CD4-positive, alpha-beta T cell treated with Interleukin-15 for 4 hours (primary cell): ENCODE results near the gene SYNE1.
"Not testable (repeated sequence)": the region's sequence is repeated elsewhere in the genome, so short reads cannot be mapped to it uniquely, and the experiment has no call there.

Source experiments
- DNase-seq: peaks from one replicate; pipeline ENCODE4 v3.0.0-alpha.2; 2020; ENCODE audit warnings: low spot score

Gene SYNE1

DNA sequence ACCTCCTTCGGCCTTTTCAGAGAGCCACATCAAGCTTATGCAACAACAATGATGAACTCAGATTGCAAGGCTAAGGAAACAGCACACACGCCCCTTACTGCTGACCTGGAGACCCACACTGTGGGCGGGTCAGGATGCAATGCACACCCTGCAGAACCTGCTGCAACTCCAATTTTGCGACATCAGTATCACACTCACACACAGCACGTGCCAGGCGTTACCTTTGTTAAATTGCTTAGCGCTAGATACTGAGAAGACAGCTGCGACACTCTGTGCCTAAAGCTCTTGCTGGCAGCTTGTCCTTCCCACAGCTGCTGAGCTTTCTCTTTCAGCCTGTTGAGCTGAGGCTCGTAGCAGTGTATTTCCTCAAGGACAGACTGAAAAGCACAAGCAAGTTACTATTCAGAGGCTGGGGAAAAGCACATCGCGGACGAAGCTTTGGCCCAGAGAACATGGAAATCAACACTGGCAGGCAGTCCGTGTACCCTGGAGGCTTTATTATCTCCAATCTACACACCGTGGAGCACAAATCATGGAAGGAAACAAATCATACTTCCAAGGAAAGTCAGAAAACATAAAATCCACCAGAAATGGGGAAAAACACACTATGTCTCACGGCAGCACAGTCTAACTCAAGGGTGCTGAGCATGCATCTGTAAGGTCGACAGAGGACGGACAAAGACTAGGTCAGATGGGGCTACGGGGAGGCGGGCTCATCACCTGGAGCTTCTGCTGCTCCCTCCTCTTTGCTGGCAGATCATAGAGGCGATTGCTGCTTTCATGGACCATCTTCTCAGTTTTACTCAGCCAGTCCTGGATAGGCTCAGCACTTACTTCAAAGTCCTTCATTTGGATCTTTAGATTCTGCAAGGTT lies 268.2 kb downstream of the SYNE1 start:
- no peak for DNase-seq

DNA sequence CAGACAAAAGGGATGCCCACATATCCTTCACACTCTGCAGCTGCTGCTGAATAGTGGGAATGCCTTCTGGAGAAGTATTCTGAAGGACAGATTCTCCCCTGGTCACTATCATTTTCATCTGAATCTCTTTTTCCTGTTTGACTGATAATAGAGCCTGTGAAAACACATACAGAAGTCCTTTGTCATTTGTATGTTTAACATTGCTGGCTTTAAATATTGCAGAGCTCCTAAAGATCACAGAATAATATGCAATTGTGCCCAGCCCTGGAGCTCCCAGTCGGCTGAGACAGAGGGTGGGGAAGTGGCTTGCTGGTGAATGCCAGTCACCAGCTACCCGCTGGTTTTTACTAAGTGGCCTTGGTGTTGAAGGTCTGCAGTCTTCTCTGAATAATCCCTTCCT lies 272.3 kb downstream of the SYNE1 start:
- DNase-seq = no peak

DNA sequence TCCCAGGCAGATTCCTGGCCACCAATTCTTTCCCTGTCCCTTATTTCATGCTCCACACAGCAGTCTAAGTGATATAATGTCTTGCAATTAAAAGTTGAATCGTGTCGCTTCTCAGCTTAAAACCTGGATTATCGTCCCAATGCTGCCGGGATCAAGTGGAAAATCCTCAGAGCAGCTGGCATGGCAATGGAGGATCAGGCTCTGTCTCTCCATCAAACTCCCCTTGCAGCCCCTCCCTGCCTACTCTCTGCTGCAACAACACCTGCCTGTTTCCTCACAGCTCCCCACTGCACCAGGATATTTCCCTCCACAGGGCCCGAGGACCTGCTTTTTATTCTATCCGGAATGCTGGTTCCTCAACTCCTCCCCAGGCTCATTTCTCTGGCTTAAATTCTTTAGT lies 277.1 kb downstream of the SYNE1 start:
- no peak for DNase-seq

DNA sequence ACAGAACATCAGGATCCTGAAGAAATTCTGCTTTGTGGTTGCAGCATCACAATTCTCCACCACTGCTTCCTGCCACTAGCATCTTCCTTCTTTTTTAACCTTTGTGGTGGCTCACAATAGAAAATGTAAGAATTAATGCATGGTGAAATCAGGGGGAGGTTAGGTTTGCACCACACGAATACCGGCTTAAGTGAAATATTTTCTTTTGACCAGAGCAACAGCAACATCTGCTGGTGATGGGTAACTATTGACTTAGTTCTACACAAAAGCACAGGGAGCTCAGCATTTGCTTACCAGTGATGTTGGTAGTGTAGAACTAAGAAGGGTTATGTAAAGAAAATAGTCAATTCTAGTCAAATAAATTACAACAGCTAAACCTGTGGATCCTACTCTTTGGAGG lies 280.5 kb downstream of the SYNE1 start:
- peak; percentile 27 for DNase-seq

DNA sequence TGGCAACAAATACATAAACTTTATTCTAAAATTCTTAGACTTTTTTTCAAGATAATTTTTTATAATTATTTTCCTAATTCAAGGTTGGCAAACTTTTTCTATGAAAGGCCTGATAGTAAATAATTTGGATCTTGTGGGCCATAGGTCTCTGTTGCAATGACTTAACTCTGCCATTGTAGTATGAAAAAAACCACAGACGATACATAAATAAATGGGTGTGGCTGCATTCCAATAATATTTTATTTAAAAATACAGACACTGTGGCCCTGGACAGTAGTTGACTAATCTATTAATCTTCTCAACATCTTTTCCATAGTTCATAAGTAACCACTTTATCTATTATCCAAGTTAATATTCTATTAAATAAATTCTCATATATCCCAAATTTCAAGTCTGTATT lies 281.1 kb downstream of the SYNE1 start:
- no peak for DNase-seq

DNA sequence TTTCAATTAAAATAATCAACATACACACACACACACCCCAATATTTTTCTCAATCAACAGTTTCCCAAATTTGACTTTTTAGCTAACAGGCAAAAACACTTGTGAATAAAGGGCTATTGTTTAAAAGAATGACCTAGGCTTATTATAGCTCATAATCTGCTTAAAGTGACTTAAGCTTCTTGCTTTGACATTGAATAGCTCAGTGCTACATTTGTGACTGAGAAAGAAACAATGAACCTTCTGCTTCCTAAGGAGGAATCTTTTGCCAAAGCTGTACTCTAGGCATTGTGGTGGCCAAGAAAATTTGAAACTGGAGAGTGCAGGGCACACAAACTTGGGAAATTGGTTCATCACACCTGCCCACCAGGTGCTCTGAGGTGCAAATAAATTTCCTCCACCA lies 282.0 kb downstream of the SYNE1 start:
- no peak for DNase-seq

DNA sequence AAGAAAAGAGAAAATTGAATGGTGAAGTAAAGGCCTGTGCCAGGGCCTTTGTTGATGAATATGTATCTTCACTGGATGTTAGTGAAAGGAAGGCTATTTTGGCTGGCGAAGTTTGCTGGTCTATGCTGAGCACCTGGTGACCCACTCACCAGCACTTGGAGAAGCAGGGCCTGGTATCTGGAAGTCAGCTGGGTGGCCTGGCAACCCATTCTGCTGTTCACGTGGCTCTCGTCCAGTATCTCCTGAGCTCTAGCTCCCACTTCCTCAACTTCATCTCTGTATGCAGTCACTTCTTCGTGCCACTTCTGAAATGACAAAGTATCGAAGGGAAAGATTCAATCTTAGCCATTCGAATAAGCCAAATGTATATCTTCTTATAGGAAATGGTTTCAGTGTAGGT lies 283.7 kb downstream of the SYNE1 start:
- DNase-seq = no peak

DNA sequence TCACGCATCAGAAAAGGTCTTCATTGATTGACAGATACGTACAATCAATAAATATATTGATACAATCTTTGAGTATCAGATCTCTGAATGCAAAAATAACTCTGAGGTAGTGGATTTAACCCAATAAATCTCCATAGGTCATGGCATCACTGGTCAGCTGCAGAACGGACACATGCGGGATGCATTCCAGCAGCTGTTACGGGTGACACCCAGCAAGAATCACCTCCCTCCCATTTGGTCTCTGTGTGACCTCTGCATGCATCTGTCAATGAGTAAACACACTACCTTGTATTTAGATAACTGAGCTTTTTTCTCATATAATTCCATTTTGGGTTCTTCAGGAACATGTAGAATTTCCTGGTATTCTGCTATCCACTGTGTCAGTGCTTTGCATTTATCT lies 285.4 kb downstream of the SYNE1 start:
- DNase-seq = no peak

DNA sequence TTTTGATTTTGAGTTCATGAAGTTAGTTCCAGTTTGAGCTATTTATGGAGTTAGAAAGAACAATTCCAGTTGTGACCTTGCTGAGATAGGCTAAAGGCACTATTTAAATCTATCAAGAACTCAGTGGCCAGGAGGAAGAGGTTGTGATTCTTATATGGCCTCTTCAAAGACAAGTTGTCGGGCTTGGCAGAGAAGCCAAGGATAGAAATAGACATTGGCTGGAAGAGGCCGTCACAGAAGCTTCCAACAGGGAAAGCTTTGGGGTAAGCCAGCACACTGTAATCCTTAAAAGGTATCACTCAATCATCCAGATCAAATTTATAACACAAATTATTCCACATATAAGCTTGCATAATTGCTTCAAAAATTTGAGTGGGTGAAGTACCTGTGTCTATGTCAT lies 286.1 kb downstream of the SYNE1 start:
- no peak for DNase-seq

DNA sequence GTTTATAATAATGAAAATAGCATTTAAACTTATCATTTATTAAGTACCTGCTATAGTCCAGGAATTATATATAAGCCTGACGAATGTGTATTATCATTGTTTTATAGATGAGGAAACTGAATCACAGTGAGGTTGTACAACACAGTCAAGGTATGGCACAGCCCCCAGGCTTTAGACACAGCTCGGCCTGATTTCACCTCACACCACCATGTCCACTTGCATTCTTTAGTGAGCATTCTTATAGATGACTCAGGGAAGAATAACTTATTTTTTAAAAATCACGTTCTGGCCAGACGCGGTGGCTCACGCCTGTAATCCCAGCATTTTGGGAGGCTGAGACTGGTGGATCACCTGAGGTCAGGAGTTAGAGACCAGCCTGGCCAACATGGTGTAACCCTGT lies 289.0 kb downstream of the SYNE1 start:
- DNase-seq = no peak

DNA sequence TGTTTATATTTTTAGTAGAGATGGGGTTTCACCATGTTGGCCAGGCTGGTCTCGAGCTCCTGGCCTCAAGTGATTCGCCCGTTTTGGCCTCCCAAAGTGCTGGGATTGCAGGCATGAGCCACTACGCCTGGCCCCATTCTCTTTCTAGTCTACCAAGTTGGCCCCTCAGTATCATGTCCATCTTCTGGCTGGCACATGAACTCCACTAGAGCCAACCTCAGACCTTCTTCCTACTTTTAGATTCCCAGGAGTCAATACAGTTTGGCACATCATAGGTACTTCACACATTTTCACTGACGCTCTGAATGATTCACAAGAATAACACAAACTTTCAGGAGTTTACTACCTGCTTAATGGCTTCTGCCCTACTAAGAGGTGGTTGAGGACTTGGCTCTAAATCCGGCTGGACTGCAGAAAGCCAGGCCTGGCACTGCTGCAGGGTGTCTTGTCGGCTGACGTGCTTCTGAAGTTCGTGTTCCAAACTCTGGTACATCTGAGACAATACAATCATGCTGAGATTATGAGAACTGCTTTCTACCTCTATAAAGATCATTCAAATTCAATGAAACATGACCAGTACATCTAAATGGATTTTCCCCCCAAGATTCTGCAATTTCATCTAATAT lies 293.3 kb downstream of the SYNE1 start:
- no peak for DNase-seq

DNA sequence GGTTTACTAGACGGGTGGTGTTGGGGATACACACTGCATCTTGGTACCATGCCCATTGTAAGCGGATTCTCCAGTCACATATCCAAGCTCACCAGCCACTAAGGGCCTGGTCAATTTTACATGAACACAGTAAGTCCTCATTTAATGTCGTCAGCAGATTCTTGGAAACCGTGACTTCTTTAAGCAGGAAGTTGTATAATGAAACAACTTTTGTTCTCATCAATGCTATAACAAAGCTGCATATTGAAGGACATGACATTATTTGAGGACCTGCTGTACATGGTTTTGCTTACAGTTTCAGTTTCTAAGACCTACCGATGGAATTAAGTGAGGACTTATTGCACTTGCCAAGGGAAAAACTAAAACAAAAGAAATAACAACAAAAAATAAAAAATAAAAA lies 295.6 kb downstream of the SYNE1 start:
- no peak for DNase-seq

DNA sequence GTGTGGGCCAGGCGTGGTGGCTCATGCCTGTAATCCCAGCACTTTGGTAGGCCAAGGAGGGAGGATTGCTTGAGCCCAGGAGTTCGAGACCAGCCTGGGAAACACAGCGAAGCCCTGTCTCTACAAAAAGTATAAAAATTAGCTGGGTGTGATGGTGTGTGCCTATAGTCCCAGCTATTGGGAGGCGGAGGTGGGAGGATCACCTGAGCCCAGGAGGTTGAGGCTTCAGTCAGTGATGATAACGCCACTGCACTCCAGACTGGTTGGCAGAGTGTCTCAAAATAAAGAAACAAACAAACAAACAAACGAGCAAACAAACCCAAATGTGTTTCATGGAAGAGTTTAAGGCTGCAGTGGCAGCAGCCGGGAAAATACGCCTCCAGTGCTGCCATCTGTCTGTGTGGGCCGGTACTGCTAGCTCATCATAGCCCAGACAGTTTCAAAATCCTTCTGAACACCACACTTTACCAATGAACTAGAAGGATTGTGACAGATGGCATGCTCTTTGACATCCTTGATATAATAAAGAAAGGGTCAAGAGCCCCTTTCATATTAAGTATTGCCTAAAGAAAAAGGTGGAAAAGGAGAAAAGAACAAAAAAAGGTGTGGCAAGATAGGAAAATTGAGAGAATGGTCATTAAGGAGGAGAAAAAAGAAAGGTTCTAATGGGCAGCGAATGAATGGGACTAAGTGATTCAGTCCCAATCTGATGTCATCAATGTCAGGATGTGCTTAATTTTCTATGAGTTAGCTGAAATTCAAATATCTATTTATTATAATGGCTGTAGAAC lies 298.6 kb downstream of the SYNE1 start:
- DNase-seq = peak; percentile 67

DNA sequence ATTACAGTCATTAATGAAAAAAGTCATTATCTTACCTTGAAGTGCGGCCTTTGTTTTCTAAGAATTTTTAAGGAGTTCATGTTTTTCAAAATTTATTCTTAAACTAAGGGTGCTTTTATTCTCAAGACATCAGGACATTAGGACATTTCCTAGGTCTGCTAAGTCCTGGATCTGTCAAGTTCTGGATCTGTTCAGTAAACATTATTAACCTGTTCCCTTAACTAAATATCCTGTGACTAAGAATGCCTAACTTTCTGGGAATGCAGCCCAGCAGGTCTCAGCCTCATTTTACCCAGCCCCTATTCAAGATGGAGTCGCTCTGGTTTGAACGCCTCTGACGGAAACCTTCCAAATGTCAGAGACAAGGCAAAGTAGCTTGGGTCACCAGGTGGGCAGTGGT lies 302.6 kb downstream of the SYNE1 start:
- no peak for DNase-seq

DNA sequence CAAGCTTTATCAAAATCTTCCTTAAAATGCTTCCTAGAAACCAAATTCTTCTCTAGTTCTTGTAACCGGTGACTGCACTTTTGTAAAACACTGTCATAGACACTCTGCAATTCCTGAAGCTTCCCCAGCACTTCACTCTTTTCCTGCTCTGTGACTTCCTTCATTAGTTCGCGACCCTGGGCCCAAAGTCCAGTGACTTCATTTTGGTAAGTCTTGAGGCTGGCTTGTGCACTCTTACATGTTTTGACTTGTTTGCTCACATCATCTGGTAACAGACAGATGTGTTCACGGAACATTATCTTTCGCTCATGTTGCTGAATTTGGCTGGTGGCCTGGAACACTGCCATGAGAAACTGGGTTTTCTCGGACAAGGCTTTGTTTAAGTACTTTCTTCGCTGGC lies 306.2 kb downstream of the SYNE1 start:
- DNase-seq = no peak

DNA sequence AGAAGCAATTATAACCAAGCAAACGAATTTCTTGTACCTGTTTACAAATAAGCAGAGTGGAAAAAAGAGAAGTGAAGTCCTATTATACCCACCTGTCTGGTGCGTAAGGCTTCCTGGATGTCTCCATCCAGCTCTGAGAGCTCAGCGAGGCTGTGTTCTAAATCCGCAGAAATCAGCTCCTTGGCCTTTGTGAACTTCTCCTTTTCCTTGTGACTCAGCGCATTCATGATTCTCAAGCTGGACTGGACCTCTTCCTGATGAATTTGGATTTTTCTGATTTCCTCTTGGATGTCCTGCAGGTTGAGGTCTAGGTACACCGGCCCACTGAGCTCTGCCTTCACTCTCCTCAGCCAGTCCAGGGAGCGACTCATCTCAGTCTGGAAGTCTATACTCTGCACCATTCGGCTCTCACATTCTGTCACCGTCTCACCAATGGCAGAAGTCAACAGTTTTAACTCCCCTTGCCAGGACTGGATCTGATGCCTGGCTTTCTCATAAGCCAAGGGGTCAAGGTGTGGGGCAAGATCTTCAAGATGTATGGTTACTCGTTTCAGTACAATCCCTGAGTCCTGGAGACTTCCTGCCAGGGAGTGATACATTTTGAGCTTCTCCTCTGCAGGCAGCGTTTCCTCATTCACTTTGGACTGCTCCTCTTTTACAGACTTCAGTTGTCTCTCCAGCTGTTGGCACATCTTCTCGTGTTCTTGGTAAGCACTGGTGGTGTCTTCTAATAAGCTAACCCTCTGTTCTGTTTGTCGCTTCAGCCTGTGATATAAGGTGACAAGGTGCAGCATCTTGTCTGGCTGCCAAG lies 307.3 kb downstream of the SYNE1 start:
- no peak for DNase-seq

DNA sequence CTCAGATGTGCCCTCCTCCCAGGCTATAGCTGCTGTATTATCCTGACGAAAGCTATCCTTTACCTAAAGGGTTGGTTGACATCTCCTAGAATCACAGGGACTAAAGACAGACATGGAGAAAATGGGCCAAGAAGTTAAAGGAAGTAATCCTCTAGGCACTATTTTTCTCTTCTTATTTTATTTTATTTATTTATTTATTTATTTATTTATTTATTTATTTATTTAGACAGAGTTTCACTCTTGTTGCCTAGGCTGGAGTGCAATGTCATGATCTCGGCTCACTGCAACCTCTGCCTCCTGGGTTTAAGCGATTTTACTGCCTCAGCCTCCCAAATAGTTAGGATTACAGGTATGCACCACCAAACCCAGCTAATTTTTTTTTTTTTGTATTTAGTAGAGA lies 309.0 kb downstream of the SYNE1 start:
- not testable (repeated sequence) for DNase-seq

DNA sequence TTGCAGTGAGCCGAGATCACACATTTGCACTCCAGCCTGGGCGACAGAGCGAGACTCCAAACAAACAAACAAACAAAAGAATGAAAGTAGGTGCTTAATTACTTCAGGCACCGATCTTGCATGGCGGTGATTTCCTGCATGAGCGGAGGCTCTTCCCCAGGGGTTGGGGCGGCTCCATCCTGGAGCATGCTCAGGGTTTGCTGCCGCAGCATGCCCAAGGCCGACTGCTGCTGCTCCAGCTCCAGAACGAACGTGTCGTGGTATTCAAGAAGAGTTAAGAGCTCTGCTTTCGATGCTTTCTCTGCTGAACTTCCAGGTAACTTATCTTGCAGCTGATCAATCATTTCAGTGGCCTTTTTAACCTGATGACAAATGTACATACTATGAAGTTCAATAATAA lies 313.8 kb downstream of the SYNE1 start:
- DNase-seq = no peak

DNA sequence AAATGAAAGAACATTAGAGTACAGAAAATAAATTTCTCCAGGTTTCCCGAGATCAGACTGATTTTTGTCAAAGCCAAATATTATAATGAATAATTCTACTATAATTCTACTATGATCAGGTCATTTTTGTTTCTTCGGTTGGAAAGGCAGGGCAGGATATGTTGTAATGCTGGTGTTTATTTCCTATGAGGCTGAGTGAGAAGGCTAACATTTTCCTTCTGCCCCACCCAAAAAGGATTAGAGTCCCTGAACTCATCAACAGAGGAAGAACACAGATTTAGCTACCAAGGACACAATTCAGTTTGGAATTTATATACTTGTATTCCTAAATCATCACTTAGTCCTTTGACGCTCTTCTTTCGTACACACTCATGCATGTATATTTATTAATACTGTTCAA lies 318.9 kb downstream of the SYNE1 start:
- no peak for DNase-seq

DNA sequence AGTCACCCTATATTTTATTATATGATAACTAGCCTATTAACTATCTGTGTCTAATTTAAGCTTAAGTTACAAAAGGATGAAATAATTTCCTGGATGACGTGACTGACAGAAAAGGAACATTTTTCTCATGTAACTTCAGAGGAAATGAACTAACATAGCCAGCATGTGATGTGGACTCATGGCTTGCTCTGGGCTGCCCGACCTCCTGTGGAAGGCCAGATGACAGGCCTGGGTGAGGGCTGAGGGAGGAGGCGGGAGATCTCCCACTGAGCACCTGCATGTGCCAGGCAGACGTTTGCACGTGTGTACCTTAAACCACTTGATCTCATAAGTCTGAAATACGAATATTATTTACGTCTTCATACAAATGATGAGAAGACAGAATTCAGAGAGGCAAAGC lies 321.1 kb downstream of the SYNE1 start:
- no peak for DNase-seq

DNA sequence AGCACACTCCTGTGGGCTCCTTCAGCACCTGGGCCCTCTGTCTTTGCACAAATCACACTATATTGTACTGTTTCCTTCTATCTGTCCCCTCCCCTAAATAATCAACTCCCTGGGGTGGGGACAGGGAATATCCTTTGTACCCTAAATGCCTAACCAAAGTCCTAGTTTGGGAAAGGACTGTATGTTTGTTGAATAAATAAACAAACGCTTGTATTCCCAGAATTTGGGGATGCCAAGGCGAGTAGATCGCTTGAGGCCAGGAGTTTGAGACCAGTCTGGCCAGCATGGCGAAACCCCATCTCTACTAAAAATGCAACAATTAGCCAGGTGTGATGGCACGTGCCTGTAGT lies 322.7 kb downstream of the SYNE1 start:
- no peak for DNase-seq
